ENCODE results near the gene MPRIP.
"Not testable (repeated sequence)": the region's sequence is repeated elsewhere in the genome, so short reads cannot be mapped to it uniquely, and the experiment has no call there.

- TF ChIP-seq CTCF (optimal IDR thresholded peaks at IDR 0.05 in 1 of 3, IDR thresholded peaks at IDR 0.05 in 1 of 3, conservative IDR thresholded peaks at IDR 0.05 in 1 of 3; ENCODE audit: extremely low read depth in 1 of 3, insufficient read depth in 2 of 3, low read length in 3 of 3); EZH2 (IDR thresholded peaks at IDR 0.05; ENCODE audit: low read length): not testable (repeated sequence)
Observed at GRCh38 chr17:17158506-17158905, 116.2 kb downstream of the MPRIP start.
